ENCODE data around the gene SYNE3.

- TF ChIP-seq CTCF (IDR thresholded peaks at IDR 0.05; ENCODE audit: insufficient read depth, low read length), result no peak
- 0 out of 2 replicates have a peak, but pooled peaks have one; percentile 51 for TF ChIP-seq POLR2AphosphoS5 (IDR thresholded peaks at IDR 0.05; ENCODE audit: low read depth)
- no peak for TF ChIP-seq REST (IDR thresholded peaks at IDR 0.05; ENCODE audit: insufficient replicate concordance, low read depth)
- no peak for TF ChIP-seq GABPA (IDR thresholded peaks at IDR 0.05; ENCODE audit: low read depth)
- TF ChIP-seq SPI1 (IDR thresholded peaks at IDR 0.05; ENCODE audit: borderline replicate concordance, low read depth), result no peak
Observed at GRCh38 chr14:95533391-95533821, 17.0 kb upstream of the SYNE3 start.

Measured in HL-60 (cell line).